Bronchial smooth muscle cell (primary cell): ENCODE results near the gene HOXA13. TPM values are rescaled to one million over a fixed set of nuclear protein-coding genes. Genes with fewer than 3 reads are reported as not detected.

Experiments used
- total RNA-seq: library from RNA; depleted of rRNA; stranded (reverse); fragments of >200 nt; gene quantifications from 2 replicates; pipeline ENCODE4 v1.2.1, GENCODE V29; 2014

Gene HOXA13
- not detected in 2 replicates for total RNA-seq

DNA sequence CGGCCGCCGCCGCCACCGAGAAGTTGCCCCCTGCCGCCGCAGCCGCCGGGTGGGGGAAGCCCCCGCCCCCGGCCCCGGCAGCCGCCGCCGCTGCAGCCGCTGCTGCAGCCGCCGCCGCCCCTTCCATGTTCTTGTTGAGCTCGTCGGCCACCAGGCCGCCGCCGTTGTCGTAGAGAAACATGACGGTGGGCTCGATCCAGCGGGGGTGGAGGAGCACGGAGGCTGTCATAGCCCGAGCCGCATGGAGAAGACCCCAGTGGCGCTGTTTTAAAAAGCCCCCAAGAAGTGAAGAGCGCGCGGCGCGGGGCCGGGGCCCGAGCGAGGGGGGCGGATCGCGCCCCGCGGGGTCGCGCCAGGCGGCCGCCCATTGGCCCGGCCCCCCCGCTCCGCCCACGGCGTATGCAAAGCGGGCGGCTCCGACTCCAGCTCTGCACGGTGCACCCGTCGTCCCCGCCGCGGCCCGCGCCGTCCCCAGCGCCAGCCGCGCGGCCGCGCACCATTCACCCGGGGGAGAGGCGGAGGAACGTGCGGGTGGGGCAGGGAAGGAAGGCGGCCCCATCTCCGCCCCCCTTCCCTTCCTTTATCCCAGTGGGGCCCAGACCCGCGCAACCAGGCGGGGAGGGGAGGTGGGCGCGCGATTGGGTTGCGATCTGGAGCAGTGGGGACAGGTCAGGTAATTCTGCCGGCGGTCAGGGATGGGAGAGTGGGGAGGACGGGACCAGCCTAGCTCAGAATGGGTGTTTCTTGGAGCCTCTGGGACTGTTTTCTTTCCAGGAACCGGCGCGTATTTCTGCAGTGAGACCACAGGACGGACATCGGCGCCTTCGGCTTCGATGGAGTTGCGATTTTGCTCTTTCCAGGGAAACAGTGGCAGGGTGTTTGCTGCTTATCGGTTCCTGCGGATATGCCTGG lies at the start of gene HOXA13:
TSS of gene HOXA13 (minus strand) at position 243 of the 912 bp plus-strand sequence. CDS start at position 229, 14 bp downstream.

DNA sequence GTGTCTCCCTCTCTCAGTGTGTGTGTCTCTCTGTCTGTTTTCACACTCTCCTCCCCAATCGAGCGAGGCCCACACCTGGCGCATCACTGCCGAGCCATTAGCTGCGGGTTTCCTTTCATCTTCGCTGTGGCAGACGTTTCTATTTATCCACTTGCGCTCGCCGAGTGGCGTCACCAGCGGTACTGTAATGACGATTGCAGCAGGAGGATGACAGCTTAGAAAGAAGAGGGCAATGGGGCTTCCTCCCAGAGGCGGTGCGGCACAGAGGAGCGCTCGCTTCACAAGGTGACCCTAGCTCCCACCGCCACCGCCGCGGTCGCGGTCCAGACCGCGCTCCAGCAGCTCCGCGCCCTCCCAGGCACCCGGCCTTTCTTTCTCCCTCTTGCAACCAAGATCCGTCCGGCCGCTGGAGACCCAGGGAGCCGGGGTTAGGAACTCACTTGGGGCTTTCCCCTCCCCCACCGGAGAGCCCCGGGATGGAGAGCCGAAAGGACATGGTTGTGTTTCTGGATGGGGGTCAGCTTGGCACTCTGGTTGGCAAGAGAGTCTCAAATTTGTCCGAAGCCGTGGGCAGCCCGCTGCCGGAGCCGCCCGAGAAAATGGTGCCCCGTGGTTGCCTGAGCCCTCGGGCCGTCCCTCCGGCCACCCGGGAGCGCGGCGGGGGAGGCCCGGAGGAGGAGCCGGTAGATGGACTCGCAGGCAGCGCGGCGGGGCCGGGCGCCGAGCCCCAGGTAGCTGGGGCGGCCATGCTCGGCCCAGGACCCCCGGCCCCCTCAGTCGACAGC lies 42.9 kb upstream of the HOXA13 start, which contains the start of gene EVX1:
TSS of gene EVX1 (plus strand) at position 248 of the 785 bp plus-strand sequence. CDS start at position 477, 229 bp downstream.

DNA sequence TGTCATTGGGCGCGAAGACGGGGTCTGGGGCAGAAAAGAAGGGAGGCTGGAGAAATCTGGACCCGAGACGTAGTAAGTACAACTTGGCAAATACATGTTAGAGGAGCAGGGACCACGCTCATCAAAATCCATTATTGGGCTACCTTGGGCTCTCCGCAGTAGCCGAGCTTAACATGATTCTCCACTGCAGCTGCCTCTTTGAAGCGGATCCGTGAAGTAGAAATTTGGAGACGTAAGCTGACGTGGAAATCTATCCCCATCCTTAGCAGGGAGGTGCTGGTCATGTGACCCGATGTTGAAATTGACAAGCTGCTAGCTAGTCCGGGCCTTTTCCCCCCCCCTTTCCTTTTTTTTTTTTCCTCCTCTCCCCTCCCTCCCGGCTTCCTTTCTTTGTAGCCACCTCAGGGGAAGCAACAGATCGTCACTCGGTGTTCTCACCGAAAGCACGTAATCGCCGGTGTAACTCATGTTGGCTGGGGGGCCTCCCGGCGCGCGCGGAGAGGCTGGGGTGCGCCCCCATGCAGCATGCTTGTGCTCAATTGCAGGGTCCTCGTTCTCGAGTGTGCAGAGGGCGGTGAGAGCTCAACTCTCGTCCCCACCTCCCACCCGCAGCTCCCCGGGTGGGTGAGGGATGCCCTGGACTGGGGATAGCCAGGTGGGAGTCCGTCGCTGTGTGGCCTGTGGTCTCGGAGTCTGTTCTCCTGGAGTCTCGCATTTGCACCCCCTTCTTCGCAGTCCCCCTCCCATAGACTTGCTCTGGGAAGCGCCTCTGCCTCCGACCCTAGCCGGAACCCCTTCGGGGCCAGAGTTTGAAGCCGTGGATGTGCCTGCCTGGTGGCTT lies 14.7 kb downstream of the HOXA13 start, which contains the start of gene HOXA11:
TSS of gene HOXA11 (minus strand) at position 220 of the 841 bp plus-strand sequence. CDS start at position 132, 88 bp downstream.

DNA sequence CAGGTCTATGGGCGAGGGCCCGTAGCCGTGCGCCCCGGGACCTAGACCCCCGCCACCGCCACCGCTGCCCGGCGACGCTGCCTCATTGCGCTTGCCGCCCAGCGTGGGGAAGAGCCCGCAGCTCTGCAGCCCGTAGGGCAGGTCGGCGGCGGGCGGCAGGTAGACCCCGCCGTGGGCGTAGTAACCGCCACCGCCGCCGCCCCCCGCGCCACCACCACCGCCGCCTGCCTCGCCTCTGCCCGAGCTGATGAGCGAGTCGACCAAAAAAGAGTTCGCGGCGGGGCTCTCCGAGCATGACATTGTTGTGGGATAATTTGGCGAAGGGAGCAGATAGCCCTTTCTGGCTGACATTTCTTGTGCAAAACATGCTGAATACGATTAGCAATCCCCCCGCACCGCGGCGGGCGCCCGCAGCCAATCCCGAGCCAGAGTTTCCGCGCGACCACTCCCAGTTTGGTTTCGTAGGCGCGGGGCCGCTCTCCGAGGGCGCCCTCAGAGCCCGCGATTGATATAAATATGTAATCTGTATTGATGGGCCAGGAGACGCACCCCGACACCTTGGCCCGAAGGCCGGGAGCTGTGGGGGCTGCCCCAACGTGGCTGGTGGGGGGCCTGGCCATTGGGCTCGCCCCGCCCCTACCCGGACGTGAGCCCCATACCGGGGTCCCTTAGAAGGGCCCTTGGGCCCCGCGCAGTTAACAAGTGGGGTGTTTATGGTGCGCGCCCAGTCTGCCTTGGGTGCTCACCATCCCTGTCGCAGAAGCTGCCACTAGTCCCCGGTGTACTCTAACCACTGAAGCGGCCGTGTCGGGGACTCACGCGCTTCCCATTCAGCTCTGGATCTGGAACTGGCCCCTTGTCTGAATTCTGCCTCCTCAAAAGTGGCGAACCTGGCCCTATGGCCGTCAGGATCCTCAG lies 25.7 kb downstream of the HOXA13 start, which contains the start of gene HOXA10:
TSS of gene HOXA10 (minus strand) at position 365 of the 918 bp plus-strand sequence. CDS start at position 351, 14 bp downstream.

DNA sequence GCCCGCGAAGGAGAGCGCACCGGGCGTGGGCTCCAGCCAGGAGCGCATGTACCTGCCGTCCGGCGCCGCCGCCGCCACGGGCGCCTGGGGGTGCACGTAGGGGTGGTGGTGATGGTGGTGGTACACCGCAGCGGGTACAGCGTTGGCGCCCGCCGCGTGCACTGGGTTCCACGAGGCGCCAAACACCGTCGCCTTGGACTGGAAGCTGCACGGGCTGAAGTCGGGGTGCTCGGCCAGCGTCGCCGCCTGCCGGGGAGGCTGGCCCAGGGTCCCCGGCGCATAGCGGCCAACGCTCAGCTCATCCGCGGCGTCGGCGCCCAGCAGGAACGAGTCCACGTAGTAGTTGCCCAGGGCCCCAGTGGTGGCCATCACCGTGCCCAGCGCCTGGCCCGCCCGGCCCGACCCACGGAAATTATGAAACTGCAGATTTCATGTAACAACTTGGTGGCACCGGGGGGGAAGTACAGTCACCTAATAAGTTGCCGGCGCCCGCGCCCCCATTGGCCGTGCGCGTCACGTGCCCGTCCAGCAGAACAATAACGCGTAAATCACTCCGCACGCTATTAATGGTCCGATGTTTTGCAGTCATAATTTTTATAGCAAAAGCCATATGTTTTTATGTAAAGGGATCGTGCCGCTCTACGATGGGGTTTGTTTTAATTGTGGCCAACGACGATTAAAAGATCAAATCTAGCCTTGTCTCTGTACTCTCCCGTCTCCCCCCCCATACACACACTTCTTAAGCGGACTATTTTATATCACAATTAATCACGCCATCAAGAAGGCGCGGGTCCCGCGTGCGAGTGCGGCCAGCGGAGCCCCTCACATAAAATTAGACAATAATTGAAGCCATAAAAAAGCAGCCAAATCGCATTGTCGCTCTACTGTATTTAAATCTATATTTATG lies 34.5 kb downstream of the HOXA13 start, which contains the start of gene HOXA9:
TSS of gene HOXA9 (minus strand) at position 449 of the 907 bp plus-strand sequence. CDS start at position 369, 80 bp downstream.

DNA sequence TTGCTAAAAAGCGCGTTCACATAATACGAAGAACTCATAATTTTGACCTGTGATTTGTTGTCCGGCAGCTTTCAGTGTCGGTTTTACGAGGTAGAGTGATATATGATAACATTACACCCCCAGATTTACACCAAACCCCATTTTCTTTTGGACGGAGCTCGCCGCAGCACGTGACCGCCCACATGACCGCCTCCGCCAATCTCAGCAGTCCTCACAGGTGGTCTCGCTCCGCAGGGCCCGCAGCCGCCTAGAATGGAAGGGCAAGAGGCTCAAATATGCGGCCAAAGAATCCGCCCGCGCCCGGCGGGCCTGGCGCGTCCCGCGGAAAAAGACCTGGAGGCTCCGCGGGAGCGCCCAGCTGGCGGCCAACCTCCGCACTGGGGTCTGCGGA lies 43.4 kb downstream of the HOXA13 start, which contains the start of gene HOXA7:
TSS of gene HOXA7 (minus strand) at position 168 of the 391 bp plus-strand sequence. CDS start at position 38, 130 bp downstream.

DNA sequence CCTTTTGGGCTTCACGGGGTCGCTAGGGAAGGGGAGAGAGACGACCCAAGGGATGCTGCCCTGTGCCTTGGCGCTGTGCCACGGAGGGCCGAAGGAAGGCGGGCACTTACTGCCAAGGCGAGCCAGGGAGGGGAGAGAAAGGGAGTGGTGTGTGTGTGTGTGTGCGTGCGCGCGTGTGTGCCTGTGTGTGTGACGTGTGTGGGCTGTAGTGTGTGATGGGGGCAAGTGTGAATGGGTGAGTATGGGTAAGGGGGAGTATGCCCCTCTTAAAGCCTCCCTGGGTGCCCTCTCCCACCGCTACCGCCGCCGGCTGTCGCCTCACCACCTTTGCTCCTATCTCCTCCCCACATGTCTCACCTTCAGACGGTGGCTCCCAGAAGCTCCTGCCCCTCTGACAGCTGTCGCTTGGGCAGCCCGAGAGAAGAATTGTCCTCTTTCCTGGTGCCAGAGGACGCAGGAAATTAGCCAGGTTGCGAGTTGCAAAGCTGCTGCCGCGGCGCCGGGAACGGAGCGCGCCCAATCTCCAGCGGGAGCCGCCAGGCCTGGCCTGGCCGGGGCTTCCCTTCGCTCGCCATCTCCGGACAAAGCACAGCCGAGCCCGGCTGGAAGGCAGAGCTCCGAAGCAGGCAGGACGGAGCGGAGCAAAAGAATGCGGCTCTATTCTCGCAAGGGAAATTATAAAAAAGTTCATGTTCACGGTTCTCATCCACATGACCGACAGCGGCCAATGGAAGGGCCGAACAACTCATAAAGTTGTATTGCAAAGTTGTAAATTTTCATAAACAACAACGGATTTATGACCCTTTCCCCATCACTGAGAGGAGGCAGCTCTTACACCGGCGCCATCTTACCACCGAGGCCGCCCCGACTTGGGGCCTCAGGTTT lies 47.7 kb downstream of the HOXA13 start, which contains the start of gene HOXA3:
TSS of gene HOXA3 (minus strand) at position 653 of the 885 bp plus-strand sequence. CDS start 41,943 bp downstream, outside the sequence.

DNA sequence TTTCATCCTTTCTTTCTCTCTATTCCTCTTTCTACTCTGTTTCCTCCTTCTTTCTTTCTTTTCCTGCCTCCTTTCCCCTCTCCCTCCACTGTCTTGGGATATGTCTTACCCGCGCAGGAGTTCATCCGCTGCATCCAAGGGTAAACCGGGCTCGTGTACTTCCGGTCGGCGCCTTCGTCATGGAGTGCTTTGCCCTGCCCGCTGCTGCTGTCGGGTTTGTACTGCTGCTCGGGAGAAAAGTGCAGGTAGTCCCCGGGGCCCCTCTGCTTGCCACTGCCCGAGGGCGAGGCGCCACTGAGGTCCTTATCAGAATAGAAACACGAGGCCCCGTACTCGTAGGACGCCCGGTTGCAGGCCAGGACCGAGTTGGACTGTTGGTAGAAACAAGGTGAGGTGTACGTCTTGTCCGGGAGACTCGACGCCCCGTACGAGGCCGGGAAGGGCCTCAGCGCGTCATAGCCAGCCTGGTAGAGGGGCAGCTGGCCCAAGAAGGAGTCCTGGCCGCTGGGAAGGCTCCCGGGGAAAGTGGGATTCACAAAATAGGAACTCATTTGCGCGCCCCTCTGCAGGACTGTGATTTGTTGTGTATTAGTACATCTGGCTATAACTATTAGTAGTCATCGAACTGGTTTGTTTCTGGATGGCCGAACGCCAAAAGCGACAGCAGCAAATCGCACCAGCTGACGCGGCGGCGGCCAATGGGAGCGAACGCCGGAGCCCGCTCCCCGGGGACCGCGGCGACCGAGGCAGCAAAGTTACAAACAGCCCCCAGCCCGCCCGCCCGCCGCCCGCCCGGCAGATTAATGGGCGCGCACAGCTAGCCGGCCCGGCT lies 52.5 kb downstream of the HOXA13 start, which contains the start of gene HOXA6:
TSS of gene HOXA6 (minus strand) at position 576 of the 832 bp plus-strand sequence. CDS start at position 551, 25 bp downstream.

Other genes with a start within 250 kb of the HOXA13 start
- 0.17 and 0.63 TPM in 2 replicates for gene HOXA1, start 104.1 kb downstream of the HOXA13 start, total RNA-seq
- gene HOXA2, start 97.4 kb downstream of the HOXA13 start, total RNA-seq = 0.43 and 1.3 TPM in 2 replicates
- gene HOXA4, start 69.3 kb downstream of the HOXA13 start, total RNA-seq = 0.34 and 0.47 TPM in 2 replicates
- 10.3 and 26.0 TPM in 2 replicates for gene HOXA5, start 56.4 kb downstream of the HOXA13 start, total RNA-seq
- gene HOXA6, start 52.3 kb downstream of the HOXA13 start, total RNA-seq = 0.09 and 0.16 TPM in 2 replicates
- gene HOXA3, start 47.5 kb downstream of the HOXA13 start, total RNA-seq = 1.3 and 2.4 TPM in 2 replicates
- gene HOXA7, start 43.4 kb downstream of the HOXA13 start, total RNA-seq = under 0.01 TPM in 1 of 2 replicates, not detected in the other
- gene HOXA9, start 34.6 kb downstream of the HOXA13 start, total RNA-seq = not detected in 2 replicates
- gene HOXA10, start 25.8 kb downstream of the HOXA13 start, total RNA-seq = under 0.01 TPM in 1 of 2 replicates, not detected in the other
- gene HOXA11, start 14.9 kb downstream of the HOXA13 start, total RNA-seq = 0.16 TPM in 1 of 2 replicates, not detected in the other
- not detected in 2 replicates for gene EVX1, start 42.7 kb upstream of the HOXA13 start, total RNA-seq